Thyroid gland (tissue), 4 donors: ENCODE data around the gene RASGRP3.

Experiments used
- CTCF ChIP-seq, 6 experiments: fragments of 200-600 bp in 3 of 6; fragments of 450-650 bp in 3 of 6; sonication (generic) in 3 of 6; IDR thresholded peaks; one replicate each; pipeline ENCODE4 v1.5.1; 2016 to 2019; ENCODE audit warnings: antibody characterized with exemption in 6 of 6, mild to moderate bottlenecking in 2 of 6, inconsistent platforms in 1 of 6, moderate library complexity in 1 of 6
- POLR2A ChIP-seq, 2 donors: fragments of 450-650 bp; IDR thresholded peaks; one replicate each; pipeline ENCODE4 v1.6.1; 2017; ENCODE audit warnings: antibody characterized with exemption in 2 of 2, mild to moderate bottlenecking in 2 of 2, moderate library complexity in 1 of 2

GRCh38 chr2:33577668-33578067, 101.2 kb downstream of the RASGRP3 start:
- TF ChIP-seq CTCF (IDR thresholded peaks at IDR 0.05), result no peak
- TF ChIP-seq POLR2A (IDR thresholded peaks at IDR 0.05), result no peak
